Stimulated activated CD8-positive, alpha-beta memory T cell treated with anti-CD3 and anti-CD28 coated beads, Interleukin-7, amount 100 ng/mL, for 48 hours (primary cell): ENCODE data around the gene SFRP2.

Experiments used
- DNase-seq, 2 donors: peaks; one replicate each; pipeline ENCODE4 v3.0.0-alpha.2; 2020; ENCODE audit warnings: low read depth in 1 of 2; ENCODE audit errors: extremely low read depth in 1 of 2

Gene SFRP2

GRCh38 chr4:153788413-153789276 lies at the start of gene SFRP2:
Gene SFRP2 (minus strand): TSS chr4:153789083. CDS start chr4:153788835, 248 bp downstream.
- DNase-seq = no peak

DNA sequence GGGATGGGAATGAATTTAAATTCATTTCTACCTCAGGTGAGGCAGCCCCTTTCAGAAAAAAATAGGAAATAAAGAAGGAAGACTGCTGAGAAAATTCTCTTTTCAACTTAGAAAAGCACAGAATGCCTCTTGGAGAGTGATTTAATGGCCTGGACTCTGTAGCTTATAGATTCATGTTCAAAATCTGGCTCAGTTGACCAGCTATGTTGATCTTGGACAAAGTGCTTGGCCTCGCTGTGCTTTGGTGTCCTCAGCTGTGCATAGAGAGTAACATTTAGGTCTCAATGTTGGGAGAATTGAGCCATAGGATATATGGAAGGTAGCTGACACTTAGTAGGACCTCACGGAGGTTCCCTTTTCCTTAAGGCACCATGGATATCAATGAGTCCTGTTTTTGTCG lies 49.7 kb upstream of the SFRP2 start:
- no peak for DNase-seq

DNA sequence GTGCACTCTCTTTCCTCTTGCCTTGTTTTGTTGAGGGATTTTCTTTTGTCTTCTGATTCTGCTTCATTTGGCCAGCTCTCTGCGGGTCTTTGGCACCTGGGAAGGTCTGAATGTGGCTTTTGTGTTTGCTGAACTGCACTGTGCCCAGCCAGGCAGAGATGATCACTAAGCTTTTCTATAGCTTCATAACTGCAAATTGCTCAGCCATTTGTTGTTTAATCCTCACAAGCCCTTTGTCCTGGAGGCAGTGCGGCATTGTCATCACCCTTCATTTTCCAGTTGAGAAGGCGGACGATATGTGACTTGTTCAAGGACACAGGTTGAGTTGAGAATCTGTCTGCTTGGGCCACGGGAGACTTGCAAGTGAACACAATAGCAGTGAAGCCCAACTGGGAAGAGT lies 46.0 kb upstream of the SFRP2 start:
- no peak for DNase-seq

DNA sequence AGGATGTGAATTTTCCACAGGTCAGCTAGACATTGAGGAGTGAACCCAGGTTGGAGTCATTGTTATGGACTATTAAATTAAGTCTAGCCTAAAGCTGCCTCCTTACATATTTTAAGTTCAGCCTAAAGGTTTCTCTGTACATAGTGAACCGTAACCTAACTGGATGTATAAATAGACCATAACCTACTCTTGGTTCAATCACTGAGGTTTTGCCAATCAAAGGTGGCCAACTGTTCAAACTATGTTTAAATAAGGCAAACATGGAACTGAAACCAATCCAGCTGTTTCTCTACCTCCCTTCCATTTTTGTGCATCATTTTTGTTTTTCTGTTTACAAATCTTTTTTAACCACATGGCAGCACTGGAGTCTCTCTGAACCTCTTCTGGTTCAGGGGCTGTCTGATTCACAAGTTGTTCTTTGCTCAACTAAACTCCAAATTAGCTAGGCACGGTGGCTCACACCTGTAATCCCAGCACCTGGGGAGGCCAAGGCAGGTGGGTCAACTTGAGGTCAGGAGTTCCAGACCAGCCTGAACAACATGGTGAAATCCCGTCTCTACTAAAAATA lies 43.9 kb upstream of the SFRP2 start:
- no peak for DNase-seq

DNA sequence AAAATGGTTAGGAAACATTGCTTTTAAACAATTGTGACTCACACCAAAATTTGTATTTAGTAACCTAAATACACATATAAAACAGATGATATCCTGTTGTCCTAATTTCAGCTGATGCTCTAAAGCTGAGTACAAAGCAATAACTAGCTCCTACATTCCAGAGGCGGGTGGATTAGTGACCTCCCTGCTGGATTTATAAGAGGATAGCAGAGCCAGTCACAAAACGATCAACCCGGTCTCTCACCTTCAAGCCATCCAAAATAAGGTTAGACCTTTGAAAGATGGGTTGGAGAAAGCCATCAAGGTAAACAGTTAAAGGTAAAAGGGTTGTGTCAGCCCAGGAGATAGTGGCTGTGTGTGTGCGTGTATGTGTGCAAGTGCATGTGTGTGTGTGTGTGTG lies 43.2 kb upstream of the SFRP2 start:
- no peak for DNase-seq

DNA sequence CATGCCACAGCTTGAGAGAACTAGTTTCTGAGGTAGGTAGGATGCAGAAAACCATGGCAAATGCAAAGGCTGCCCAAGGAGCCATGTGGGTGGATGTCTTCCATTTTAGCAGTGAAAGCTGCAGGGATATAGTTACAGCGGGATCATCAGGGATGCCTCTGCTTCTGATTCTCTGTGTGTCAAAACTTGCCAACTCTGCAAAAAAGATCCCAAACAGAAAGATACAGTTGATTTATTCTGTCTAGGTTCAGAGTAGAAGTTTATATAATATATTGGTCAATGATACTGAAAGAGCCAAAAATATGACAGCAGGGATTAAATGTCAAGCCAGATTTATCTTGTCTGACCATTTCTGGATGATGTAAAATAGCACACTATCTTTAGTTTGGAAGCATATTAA lies 42.4 kb upstream of the SFRP2 start:
- DNase-seq = no peak

DNA sequence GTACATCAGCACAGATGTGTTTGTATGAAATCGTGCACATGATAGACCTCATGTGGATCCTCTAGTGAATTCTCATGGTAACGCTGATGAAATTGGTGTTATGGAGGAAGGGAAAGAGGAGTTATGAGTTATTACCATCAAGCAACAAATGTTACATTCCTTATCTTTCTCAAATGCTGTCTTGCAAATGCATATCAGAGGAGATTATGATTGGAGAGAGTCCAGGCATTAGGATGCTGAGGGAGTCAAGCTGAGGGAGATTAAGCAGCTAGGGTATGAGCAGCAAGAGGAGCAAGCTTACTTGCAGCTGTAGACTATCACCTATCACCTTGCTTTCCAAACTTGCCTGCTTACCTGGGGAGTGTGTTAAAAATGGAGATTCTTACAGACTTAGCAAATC lies 36.8 kb upstream of the SFRP2 start:
- DNase-seq = no peak

- no peak for DNase-seq
Observed at GRCh38 chr4:153825126-153825525, 36.2 kb upstream of the SFRP2 start.

DNA sequence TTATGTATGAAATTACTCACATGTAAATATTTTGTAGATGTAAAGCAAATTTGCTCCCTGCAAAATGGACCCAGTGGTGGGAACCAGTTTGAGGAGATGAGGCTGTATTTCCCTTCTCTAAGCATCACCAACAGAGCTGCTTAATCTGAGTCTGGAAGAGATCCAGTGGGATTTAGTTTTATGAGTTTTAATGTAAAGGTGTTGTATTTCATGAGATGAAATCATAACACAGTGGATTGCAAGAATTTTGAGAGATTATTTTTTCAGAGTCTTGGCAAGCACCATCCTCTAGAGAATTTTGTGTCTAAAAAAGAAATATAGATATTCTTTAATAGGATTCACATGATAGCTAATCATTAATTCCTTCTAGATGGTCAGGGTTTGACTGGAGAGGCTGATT lies 35.6 kb upstream of the SFRP2 start:
- DNase-seq = no peak

DNA sequence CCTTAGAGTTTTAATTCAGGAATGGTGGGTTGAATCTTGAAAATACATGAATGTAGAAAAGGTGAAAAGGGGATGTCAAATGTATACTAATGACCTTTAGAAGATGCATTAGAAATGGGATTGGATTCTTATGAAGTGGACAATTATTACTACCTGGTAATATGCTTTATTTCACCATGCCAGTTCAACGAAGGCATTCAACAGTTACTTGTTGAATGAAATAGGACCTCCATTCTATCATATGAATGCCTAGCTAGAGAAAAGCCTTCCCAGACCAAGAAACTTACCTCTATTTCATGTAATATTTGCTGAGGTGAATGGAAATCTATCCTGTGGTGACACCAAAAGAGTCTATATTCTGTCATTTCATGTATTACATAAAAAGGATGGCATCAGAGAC lies 34.6 kb upstream of the SFRP2 start:
- DNase-seq = no peak

DNA sequence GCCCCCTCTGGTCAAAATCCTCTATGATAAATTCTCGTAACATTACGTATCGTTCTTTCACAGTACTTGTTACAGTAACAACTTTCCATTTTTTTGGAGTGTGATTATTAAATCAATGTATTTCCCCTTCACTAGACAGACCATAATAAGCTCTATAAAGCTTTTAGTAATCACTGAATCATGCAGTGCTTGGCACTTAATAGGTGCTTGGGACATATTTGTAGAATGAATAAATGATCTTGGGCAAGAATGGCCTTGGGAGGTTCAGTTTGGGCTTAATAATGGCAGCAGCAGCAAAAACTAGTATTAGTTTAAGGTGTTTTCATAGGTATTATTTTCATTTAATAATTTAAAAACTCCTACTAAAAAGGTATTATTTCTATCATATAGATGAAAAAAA lies 33.4 kb upstream of the SFRP2 start:
- no peak for DNase-seq

DNA sequence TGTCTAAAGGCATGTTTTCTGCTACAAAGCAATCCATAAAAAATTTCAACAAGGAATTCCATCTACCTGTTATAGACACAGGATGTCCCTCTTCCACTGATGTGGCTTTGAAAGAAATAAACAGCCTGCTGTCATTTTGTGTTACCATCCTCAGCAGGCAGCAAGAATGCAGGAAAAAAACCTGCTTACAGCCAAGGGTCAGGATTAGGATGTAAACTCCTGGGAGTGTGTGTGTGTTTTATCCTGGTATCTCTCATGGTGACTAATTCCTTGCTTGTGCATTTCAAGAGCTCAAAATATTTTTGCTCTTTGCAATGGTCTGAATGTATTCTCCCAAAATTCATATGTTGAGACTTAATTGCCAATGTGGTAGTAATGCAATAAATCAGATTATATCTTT lies 28.6 kb upstream of the SFRP2 start:
- DNase-seq = no peak

GRCh38 chr4:153816542-153816941 lies 27.7 kb upstream of the SFRP2 start:
- DNase-seq = no peak

DNA sequence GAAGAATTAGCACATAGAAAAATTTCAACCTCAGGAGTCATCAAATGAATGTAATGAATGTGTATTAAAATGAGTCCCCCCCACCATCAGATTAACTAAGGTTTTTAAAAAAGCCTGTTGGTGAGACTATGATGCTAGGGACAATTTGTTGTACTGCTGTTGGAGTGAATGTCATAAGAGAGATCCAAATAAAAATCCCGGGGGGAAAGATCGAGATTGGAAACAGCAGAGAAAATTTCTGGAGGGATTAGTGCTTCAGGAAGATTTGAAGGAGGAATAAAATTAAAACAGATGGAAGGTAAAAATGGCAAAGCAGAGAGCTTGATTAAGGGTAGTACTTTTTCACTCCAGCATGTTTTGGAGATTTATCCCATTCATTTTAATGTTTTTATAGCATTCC lies 25.9 kb upstream of the SFRP2 start:
- no peak for DNase-seq

DNA sequence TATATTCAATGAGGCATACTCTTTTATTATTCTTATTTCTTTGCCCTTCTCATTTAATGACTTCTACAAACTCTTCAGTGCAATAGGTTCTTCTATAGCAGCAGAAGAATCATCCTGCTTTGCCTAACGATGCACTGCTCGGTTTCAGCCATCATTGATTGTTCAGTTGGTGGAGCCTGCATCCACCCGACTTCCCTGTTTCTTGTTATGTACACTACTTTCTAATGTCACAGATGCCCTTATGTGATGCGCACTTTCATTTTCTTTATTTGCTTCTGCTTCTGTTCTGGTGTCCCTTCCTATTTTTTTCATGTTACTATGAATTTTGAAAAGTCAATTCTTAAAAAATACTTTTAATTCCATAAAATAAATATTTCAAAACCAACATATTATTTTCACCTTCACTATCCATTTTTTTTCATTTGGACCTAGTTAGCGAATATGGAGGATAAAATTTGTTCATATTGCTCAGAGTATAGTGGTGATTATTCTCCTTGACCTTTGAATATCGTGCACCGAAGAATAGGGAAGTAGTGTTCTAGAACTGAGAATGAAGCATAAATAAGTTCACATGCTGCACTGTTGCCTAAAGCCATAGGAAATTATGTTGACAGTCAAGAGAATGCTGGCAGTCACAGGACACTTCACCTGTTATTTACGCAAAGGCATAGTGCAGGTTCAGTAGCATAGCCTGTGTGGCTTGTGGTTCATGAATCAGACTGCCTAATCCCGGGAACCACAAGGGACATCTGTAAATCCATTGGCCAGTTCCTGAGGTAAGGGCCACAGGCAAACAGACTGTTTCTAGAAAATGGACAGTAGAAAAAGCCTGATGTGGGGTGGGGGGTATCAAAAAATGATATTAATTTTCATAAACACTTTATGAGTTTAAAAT lies 21.3 kb upstream of the SFRP2 start:
- DNase-seq = no peak

- DNase-seq = peak in 1 of 2 donors; percentile 29
Observed at GRCh38 chr4:153809307-153809706, 20.4 kb upstream of the SFRP2 start.

- no peak for DNase-seq
Observed at GRCh38 chr4:153808175-153808574, 19.3 kb upstream of the SFRP2 start.

DNA sequence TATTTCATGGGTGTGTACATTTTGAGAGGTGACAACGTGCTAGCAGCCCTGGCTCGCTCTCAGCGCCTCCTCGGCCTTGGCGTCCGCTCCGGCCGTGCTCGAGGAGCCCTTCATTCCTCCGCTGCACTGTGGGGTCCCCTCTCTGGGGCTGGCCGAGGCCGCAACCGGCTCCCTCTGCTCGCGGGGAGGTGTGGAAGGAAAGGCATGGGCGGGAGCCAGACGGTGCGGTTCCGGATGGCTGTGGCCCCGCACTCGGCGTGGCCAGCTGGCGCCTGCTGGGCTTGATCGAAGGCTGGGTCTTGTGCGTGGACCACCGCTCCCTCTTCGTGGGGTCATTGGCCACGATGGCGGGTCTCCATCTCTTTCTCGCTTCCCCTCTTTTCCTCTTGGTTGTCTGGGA lies 17.2 kb upstream of the SFRP2 start:
- DNase-seq = no peak

DNA sequence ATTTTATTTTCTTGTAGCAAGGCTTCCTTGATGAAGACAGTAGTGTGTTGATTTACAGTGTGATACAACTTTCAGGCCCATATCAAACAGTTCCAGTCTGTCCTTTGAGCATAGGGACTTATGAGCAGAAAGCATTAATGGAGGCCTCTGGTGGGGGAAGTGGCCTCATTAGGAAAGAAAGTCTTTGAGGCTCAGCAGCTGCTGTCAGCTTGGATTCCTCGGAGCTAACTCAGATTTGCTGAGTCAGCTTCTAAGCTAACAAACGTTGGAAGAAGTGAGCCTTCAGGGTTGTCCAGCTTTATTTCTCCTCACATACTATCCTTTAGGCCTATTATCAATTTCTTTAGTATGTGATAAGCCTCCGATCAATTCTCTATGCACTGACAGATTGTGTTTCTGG lies 15.8 kb upstream of the SFRP2 start:
- no peak for DNase-seq

GRCh38 chr4:153799694-153800074 lies 10.8 kb upstream of the SFRP2 start:
- DNase-seq = no peak

GRCh38 chr4:153798901-153799693 lies 10.2 kb upstream of the SFRP2 start:
- DNase-seq = no peak
